H9 (cell line): Measurements from ENCODE around the gene IGFBP4. TPM values are rescaled to one million over a fixed set of nuclear protein-coding genes. Genes with fewer than 3 reads are reported as not detected.

Experiments
- DNase-seq: peaks from one replicate; pipeline ENCODE4 v3.0.0-alpha.2; 2017
- H2AFZ ChIP-seq: one replicate; pipeline ENCODE4 v1.6.1; 2013; ENCODE audit warnings: mild to moderate bottlenecking, low read length, control low read depth, moderate library complexity
- H2AK5ac ChIP-seq: 2 replicates; pipeline ENCODE4 v1.6.1; 2013; ENCODE audit warnings: low read length, control low read depth, mixed read lengths; ENCODE audit not compliant: insufficient read length
- H2BK120ac ChIP-seq: one replicate; pipeline ENCODE4 v1.6.1; 2013; ENCODE audit warnings: low read depth, mild to moderate bottlenecking, low read length, control low read depth, inconsistent platforms; ENCODE audit not compliant: poor library complexity, severe bottlenecking
- H2BK12ac ChIP-seq: 2 replicates; pipeline ENCODE4 v1.6.1; 2013; ENCODE audit warnings: low read length, control low read depth, mixed read lengths, low read depth; ENCODE audit not compliant: insufficient read length
- H2BK15ac ChIP-seq: 2 replicates; pipeline ENCODE4 v1.6.1; 2013; ENCODE audit warnings: low read depth, low read length, control low read depth
- H2BK20ac ChIP-seq: one replicate; pipeline ENCODE4 v1.6.1; 2013; ENCODE audit warnings: low read depth, mild to moderate bottlenecking, low read length, control low read depth, inconsistent platforms; ENCODE audit not compliant: poor library complexity, severe bottlenecking
- H2BK5ac ChIP-seq: 2 replicates; pipeline ENCODE4 v1.6.1; 2013; ENCODE audit warnings: low read length, control low read depth, mixed read lengths; ENCODE audit not compliant: insufficient read length
- H3K14ac ChIP-seq: 2 replicates; pipeline ENCODE4 v1.6.1; 2013; ENCODE audit warnings: low read length, control low read depth; ENCODE audit not compliant: insufficient read depth
- H3K18ac ChIP-seq: 2 replicates; pipeline ENCODE4 v1.6.1; 2013; ENCODE audit warnings: low read depth, mild to moderate bottlenecking, mixed read lengths, low read length, control low read depth; ENCODE audit not compliant: insufficient read length
- H3K23ac ChIP-seq: 2 replicates; pipeline ENCODE4 v1.6.1; 2013; ENCODE audit warnings: low read length, control low read depth, mixed read lengths, low read depth; ENCODE audit not compliant: insufficient read length
- H3K23me2 ChIP-seq: 2 replicates; pipeline ENCODE4 v1.6.1; 2013; ENCODE audit warnings: low read depth, mild to moderate bottlenecking, mixed read lengths, low read length, control low read depth; ENCODE audit not compliant: insufficient read length, poor library complexity, severe bottlenecking
- H3K27ac ChIP-seq: 2 replicates; pipeline ENCODE4 v1.5.1; 2013; ENCODE audit warnings: low read length, control low read depth, mixed read lengths, low read depth; ENCODE audit not compliant: insufficient read length
- H3K27me3 ChIP-seq: 2 replicates; pipeline ENCODE4 v1.6.1; 2013; ENCODE audit warnings: low read length, control low read depth, inconsistent platforms; ENCODE audit not compliant: insufficient read depth
- H3K4ac ChIP-seq: 2 replicates; pipeline ENCODE4 v1.6.1; 2013; ENCODE audit warnings: low read depth, mild to moderate bottlenecking, control low read depth, inconsistent platforms, low read length, moderate library complexity
- H3K4me1 ChIP-seq: 2 replicates; pipeline ENCODE4 v1.6.1; 2013; ENCODE audit warnings: low read length, control low read depth, inconsistent platforms; ENCODE audit not compliant: insufficient read depth
- H3K4me2 ChIP-seq: 2 replicates; pipeline ENCODE4 v1.6.1; 2013; ENCODE audit warnings: low read length, control low read depth, mixed read lengths; ENCODE audit not compliant: insufficient read length, insufficient read depth
- H3K56ac ChIP-seq: 2 replicates; pipeline ENCODE4 v1.6.1; 2013; ENCODE audit warnings: low read depth, mild to moderate bottlenecking, mixed read lengths, low read length, control low read depth; ENCODE audit not compliant: insufficient read length
- H3K79me1 ChIP-seq: 2 replicates; pipeline ENCODE4 v1.6.1; 2013; ENCODE audit warnings: low read depth, mild to moderate bottlenecking, moderate library complexity, low read length, control low read depth, inconsistent platforms; ENCODE audit not compliant: insufficient read depth, poor library complexity, severe bottlenecking
- H3K79me2 ChIP-seq: 2 replicates; pipeline ENCODE4 v1.6.1; 2013; ENCODE audit warnings: low read length, control low read depth, inconsistent platforms; ENCODE audit not compliant: insufficient read depth
- H3K9ac ChIP-seq: 2 replicates; pipeline ENCODE4 v1.6.1; 2013; ENCODE audit warnings: low read length, control low read depth, mixed read lengths; ENCODE audit not compliant: insufficient read length; ENCODE audit errors: extremely low read depth
- H3K9me3 ChIP-seq: one replicate; pipeline ENCODE4 v1.6.1; 2013; ENCODE audit warnings: low read depth, low read length, inconsistent platforms; ENCODE audit not compliant: control insufficient read depth
- H3T11ph ChIP-seq: one replicate; pipeline ENCODE4 v1.6.1; 2013; ENCODE audit warnings: mild to moderate bottlenecking, low read length, control low read depth, inconsistent platforms
- H4K20me1 ChIP-seq: one replicate; pipeline ENCODE4 v1.6.1; 2013; ENCODE audit not compliant: control insufficient read depth, insufficient read length, insufficient read depth
- H4K5ac ChIP-seq: 2 replicates; pipeline ENCODE4 v1.6.1; 2013; ENCODE audit warnings: low read depth, mild to moderate bottlenecking, mixed read lengths, low read length, control low read depth; ENCODE audit not compliant: insufficient read length
- H4K8ac ChIP-seq: replicated peaks from 2 replicates; pipeline ENCODE4 v1.6.1; 2013; ENCODE audit warnings: low read length, control low read depth, mixed read lengths, low read depth; ENCODE audit not compliant: insufficient read length
- H4K91ac ChIP-seq: 2 replicates; pipeline ENCODE4 v1.6.1; 2013; ENCODE audit warnings: low read depth, mild to moderate bottlenecking, moderate library complexity, mixed read lengths, low read length, control low read depth; ENCODE audit not compliant: insufficient read length
- H3K27ac Mint-ChIP-seq, 3 experiments: 2 replicates in 2 of 3; 3 replicates in 1 of 3; pipeline ENCODE4 v1.8.0; 2020 to 2021; ENCODE audit warnings: mixed read lengths in 3 of 3, mild to moderate bottlenecking in 1 of 3, moderate library complexity in 1 of 3
- H3K27me3 Mint-ChIP-seq: 2 replicates; pipeline ENCODE4 v1.8.0; 2021; ENCODE audit warnings: low read depth, mild to moderate bottlenecking, moderate library complexity, mixed read lengths
- H3K36me3 Mint-ChIP-seq, 3 experiments: 2 replicates in 2 of 3; 3 replicates in 1 of 3; pipeline ENCODE4 v1.8.0; 2020 to 2021; ENCODE audit warnings: low read depth in 3 of 3, mixed read lengths in 3 of 3; ENCODE audit not compliant: insufficient read depth in 1 of 3
- H3K4me1 Mint-ChIP-seq, 2 experiments: 2 replicates each; pipeline ENCODE4 v1.8.0; 2020; ENCODE audit warnings: mixed read lengths in 2 of 2
- H3K4me3 Mint-ChIP-seq, 2 experiments: 2 replicates in 1 of 2; 3 replicates in 1 of 2; pipeline ENCODE4 v1.8.0; 2020 to 2021; ENCODE audit warnings: mild to moderate bottlenecking in 2 of 2, mixed read lengths in 2 of 2, moderate library complexity in 1 of 2
- H3K9me3 Mint-ChIP-seq, 2 experiments: 2 replicates in 1 of 2; 3 replicates in 1 of 2; pipeline ENCODE4 v1.8.0; 2020; ENCODE audit warnings: mild to moderate bottlenecking in 2 of 2, mixed read lengths in 2 of 2, moderate library complexity in 1 of 2
- CTCF ChIP-seq: fragments of 200-600 bp; sonication (generic); conservative IDR thresholded peaks from 3 replicates; pipeline ENCODE4 v1.8.0; 2021; ENCODE audit warnings: antibody characterized with exemption, mild to moderate bottlenecking
- WGBS: extraction: QIAGEN DNeasy Blood & Tissue Kit; methylation state at CpG from one replicate; pipeline ENCODE4 v1.1.7; 2013; ENCODE audit warnings: missing lambda C conversion rate, low lambda C conversion rate, mixed read lengths; ENCODE audit not compliant: insufficient read length; ENCODE audit errors: extremely low coverage; 5-methylcytosine and 5-hydroxymethylcytosine counted together
- total RNA-seq: library from RNA; stranded (reverse); gene quantifications from 2 replicates; pipeline ENCODE4 v1.2.1, GENCODE V29; 2021

The IGFBP4 gene
- total RNA-seq, 1 experiment from 2014 or later, result 49.9 TPM

- H2AK5ac ChIP-seq, result no peak overlapping the region
- no peaks in the 10 kb centered on the region for H3K79me2 ChIP-seq
- no peak overlapping the region for H3K27ac ChIP-seq
- no peaks in the 10 kb centered on the region for H3K23me2 ChIP-seq
- TF ChIP-seq CTCF, result no peak
- H4K5ac ChIP-seq, result no peak overlapping the region
- no CpG with 5 or more reads among the region's 8 CpGs for whole genome bisulfite sequencing
- H3K79me1 ChIP-seq, result no peaks in the 10 kb centered on the region
- H3K56ac ChIP-seq, result no peak overlapping the region
- no peak overlapping the region for H3K9ac ChIP-seq
- no peak overlapping the region for H2BK12ac ChIP-seq
- no peak overlapping the region for H2BK15ac ChIP-seq
- H2BK5ac ChIP-seq, result no peak overlapping the region
- Mint-ChIP-seq H3K9me3 (peaks cover 2 to 3% of the 10 kb centered on the region in 2 experiments; a peak in 1 of 5 replicates), H3K36me3 (peaks cover 18 to 26% (median 21%) of the 10 kb centered on the region in 3 experiments; a peak in 6 of 7 replicates), H3K27ac (peak overlapping the region in 1 of 3 experiments; percentile 76; a peak in 1 of 7 replicates), H3K4me3 (no peak overlapping the region), H3K27me3 (no peaks in the 10 kb centered on the region), H3K4me1 (peaks cover 34 to 52% of the 10 kb centered on the region in 2 experiments)
- no peak for DNase-seq
- H3K4ac ChIP-seq, result no peak overlapping the region
- H2AFZ ChIP-seq, result no peak overlapping the region
- peaks cover 2% of the 10 kb centered on the region for H4K20me1 ChIP-seq
- no peak overlapping the region for H2BK120ac ChIP-seq
- no peak overlapping the region for H4K8ac ChIP-seq
- no peak overlapping the region for H3K4me2 ChIP-seq
- H4K91ac ChIP-seq, result no peak overlapping the region
- peaks cover 7% of the 10 kb centered on the region; the same call in 1 of the 2 replicates for H3K4me1 ChIP-seq
- H3T11ph ChIP-seq, result no peak overlapping the region
- H3K27me3 ChIP-seq, result no peaks in the 10 kb centered on the region
- no peaks in the 10 kb centered on the region for H3K9me3 ChIP-seq
- no peak overlapping the region for H3K23ac ChIP-seq
- no peak overlapping the region for H2BK20ac ChIP-seq
- H3K18ac ChIP-seq, result no peak overlapping the region
- no peak overlapping the region; the same call in 1 of the 2 replicates for H3K14ac ChIP-seq
These were observed 16.7 kb downstream of the IGFBP4 start for GRCh38 chr17:40459636-40460603.
